HepG2 (cell line): ENCODE measurements around the gene ACSS2. TPM values are rescaled to one million over a fixed set of nuclear protein-coding genes. Genes with fewer than 3 reads are reported as not detected.
A peak's percentile ranks its signal among the peaks of the same experiment; 100 is the strongest.

ENCODE experiments used
- AKAP8 ChIP-seq: sonication (generic); formaldehyde crosslinking; IDR thresholded peaks from 2 replicates; pipeline ENCODE4 v1.5.1; 2020; ENCODE audit warnings: mild to moderate bottlenecking, missing genetic modification reagents
- CHCHD3 ChIP-seq: sonication (generic); formaldehyde crosslinking; IDR thresholded peaks from 2 replicates; pipeline ENCODE4 v1.8.0; 2022; ENCODE audit warnings: mild to moderate bottlenecking, missing genetic modification reagents, moderate library complexity
- CHD2 ChIP-seq: IDR thresholded peaks from 2 replicates; pipeline ENCODE4 v1.6.1; 2011; ENCODE audit warnings: low read depth, low read length, improper control_type of control experiment
- FOXK1 ChIP-seq: sonication (generic); formaldehyde crosslinking; IDR thresholded peaks from 2 replicates; pipeline ENCODE4 v1.4.0; 2020; ENCODE audit warnings: low read depth, missing genetic modification reagents, borderline replicate concordance
- HNRNPL ChIP-seq: fragments of 200-400 bp; formaldehyde crosslinking; IDR thresholded peaks from 2 replicates; pipeline ENCODE4 v1.6.1; 2017; ENCODE audit warnings: mild to moderate bottlenecking, low read depth, low read length
- MIXL1 ChIP-seq: IDR thresholded peaks from 2 replicates; pipeline ENCODE4 v1.6.1; 2016
- NAIF1 ChIP-seq: sonication (generic); formaldehyde crosslinking; IDR thresholded peaks from 2 replicates; pipeline ENCODE4 v1.5.0; 2020; ENCODE audit warnings: mild to moderate bottlenecking, missing genetic modification reagents, borderline replicate concordance
- PCBP1 ChIP-seq: fragments of 200-400 bp; formaldehyde crosslinking; IDR thresholded peaks from 2 replicates; pipeline ENCODE4 v1.6.1; 2017; ENCODE audit warnings: mild to moderate bottlenecking, low read depth, low read length, borderline replicate concordance
- PPARG ChIP-seq: conservative IDR thresholded peaks from 2 replicates; pipeline ENCODE4 v1.6.1; 2016; ENCODE audit warnings: missing biosample characterization, missing genetic modification reagents
- PRMT3 ChIP-seq: sonication (generic); formaldehyde crosslinking; IDR thresholded peaks from 2 replicates; pipeline ENCODE4 v1.8.1; 2022; ENCODE audit warnings: low read depth, mild to moderate bottlenecking, moderate library complexity, missing genetic modification reagents, borderline replicate concordance
- TCF7 ChIP-seq: sonication (generic); IDR thresholded peaks from 2 replicates; pipeline ENCODE4 v1.6.1; 2016; ENCODE audit warnings: antibody characterized with exemption, low read depth
- XRCC5 ChIP-seq: fragments of 200-400 bp; formaldehyde crosslinking; optimal IDR thresholded peaks from 2 replicates; pipeline ENCODE3; 2017; ENCODE audit warnings: mild to moderate bottlenecking, low read length
- ZBTB42 ChIP-seq: sonication (generic); formaldehyde crosslinking; IDR thresholded peaks from 2 replicates; pipeline ENCODE4 v1.5.0; 2020; ENCODE audit warnings: mild to moderate bottlenecking, missing genetic modification reagents
- ZMYM2 ChIP-seq: sonication (generic); formaldehyde crosslinking; IDR thresholded peaks from 2 replicates; pipeline ENCODE4 v1.8.0; 2022; ENCODE audit warnings: mild to moderate bottlenecking, missing genetic modification reagents
- ZNF234 ChIP-seq: sonication (generic); formaldehyde crosslinking; conservative IDR thresholded peaks from 2 replicates; pipeline ENCODE4 v1.5.1; 2020; ENCODE audit warnings: mild to moderate bottlenecking, missing genetic modification reagents
- ZNF446 ChIP-seq: sonication (generic); formaldehyde crosslinking; IDR thresholded peaks from 2 replicates; pipeline ENCODE4 v1.5.0; 2020; ENCODE audit warnings: mild to moderate bottlenecking, missing genetic modification reagents
- ZNF616 ChIP-seq: sonication (generic); formaldehyde crosslinking; IDR thresholded peaks from 2 replicates; pipeline ENCODE4 v1.5.0; 2020; ENCODE audit warnings: low read depth, mild to moderate bottlenecking, missing genetic modification reagents
- ZSCAN30 ChIP-seq: sonication (generic); formaldehyde crosslinking; IDR thresholded peaks from 2 replicates; pipeline ENCODE4 v1.5.0; 2020; ENCODE audit warnings: mild to moderate bottlenecking, missing genetic modification reagents
- polyA plus RNA-seq, 8 experiments: library from polyadenylated mRNA; depleted of rRNA in 3 of 8; stranded (reverse) in 7 of 8; unstranded in 1 of 8; fragments of >200 nt; fragmentation: Illumina TruSeq in 4 of 8; extraction: Trizol in 4 of 8; gene quantifications; 2 replicates each; pipeline versions ENCODE4 v1.2.1 to v1.2.3, GENCODE V29; 2011 to 2016; ENCODE audit warnings: low read depth in 4 of 8, missing spikeins in 1 of 8, mixed read lengths in 1 of 8; ENCODE audit not compliant: insufficient read depth in 1 of 8
- total RNA-seq, 5 experiments: library from RNA; depleted of rRNA; stranded (reverse); fragments of >200 nt; fragmentation: Illumina TruSeq; extraction: Trizol; gene quantifications; 2 replicates each; pipeline ENCODE4 v1.2.3, GENCODE V29; 2016; ENCODE audit warnings: low read depth in 1 of 5
- TF ChIP-seq, protein P1 (sequence below): sonication (generic); formaldehyde crosslinking; IDR thresholded peaks from 2 replicates; pipeline ENCODE4 v1.5.1; 2020; ENCODE audit warnings: mild to moderate bottlenecking, missing genetic modification reagents, borderline replicate concordance
- TF ChIP-seq, protein P2 (sequence below): sonication (generic); formaldehyde crosslinking; IDR thresholded peaks from 2 replicates; pipeline ENCODE4 v1.8.0; 2022; ENCODE audit warnings: mild to moderate bottlenecking, missing genetic modification reagents, moderate library complexity
- TF ChIP-seq, protein P3 (sequence below): sonication (generic); formaldehyde crosslinking; conservative IDR thresholded peaks from 2 replicates; pipeline ENCODE4 v1.8.0; 2022; ENCODE audit warnings: low read depth, missing genetic modification reagents
- TF ChIP-seq, protein P4 (sequence below): sonication (generic); formaldehyde crosslinking; IDR thresholded peaks from 2 replicates; pipeline ENCODE4 v1.4.0; 2020; ENCODE audit warnings: missing genetic modification reagents

ACSS2 gene
- total and polyA plus RNA-seq, 2 of the 13 experiments (the other 11 are each of a cell fraction or from before 2014, with no cell fraction given): 72.8 to 89.7 TPM

DNA sequence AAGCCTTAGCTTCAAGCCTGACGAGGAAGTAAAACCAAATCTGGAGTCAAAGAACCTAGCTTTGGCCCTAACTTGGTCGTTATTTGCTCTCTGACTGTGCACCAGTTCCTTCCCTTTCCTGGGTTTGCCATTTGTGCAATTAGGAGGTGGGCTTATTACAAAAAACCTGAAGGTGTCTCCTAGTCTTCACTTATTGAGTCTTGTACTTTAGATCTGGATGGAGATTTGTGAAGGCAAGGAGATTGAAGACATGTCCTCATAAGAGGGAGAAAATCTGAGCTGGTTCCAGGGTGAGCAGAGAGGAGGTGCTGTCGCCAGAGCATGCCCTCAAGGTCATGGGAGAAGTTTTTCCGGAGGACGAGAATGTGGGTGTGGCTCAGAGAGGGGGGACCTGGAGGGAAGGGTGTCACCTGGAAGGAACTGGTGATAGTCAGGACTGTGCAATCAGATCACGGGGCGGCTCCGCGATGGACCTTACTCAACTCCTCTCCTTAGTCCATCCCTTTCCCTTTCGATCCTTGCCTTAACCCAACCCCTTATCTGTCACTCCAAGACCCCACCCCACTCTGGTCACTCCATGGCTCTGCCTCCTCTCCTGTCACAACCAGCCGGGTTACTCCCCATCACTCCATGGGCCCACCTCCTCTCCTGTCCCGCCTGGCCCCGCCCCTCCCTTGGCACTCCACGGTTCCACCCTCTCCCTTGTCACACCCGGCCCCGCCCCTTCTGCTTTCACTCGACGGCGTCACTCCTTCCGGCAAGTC is 588 bp upstream of the ACSS2 start (continued):
- TF ChIP-seq ZMYM2: no peak
- no peak for TF ChIP-seq NAIF1
- TF ChIP-seq AKAP8: peak; percentile 39; the same call in 1 of the 2 replicates
- TF ChIP-seq MIXL1 (CRISPR knock-in tag): peak; percentile 76
- no peak for TF ChIP-seq ZBTB42 (CRISPR knock-in tag)
- no peak for TF ChIP-seq TCF7
- TF ChIP-seq PCBP1: no peak
- TF ChIP-seq PRMT3 (CRISPR knock-in tag): peak; percentile 31; the same call in 1 of the 2 replicates
- no peak for TF ChIP-seq CHD2
- TF ChIP-seq CHCHD3 (CRISPR knock-in tag): no peak
- TF ChIP-seq HNRNPL: no peak
- 0 out of 2 replicates have a peak, but pooled peaks have one; percentile 46 for TF ChIP-seq ZNF616 (CRISPR knock-in tag)
- TF ChIP-seq, protein P1, sequence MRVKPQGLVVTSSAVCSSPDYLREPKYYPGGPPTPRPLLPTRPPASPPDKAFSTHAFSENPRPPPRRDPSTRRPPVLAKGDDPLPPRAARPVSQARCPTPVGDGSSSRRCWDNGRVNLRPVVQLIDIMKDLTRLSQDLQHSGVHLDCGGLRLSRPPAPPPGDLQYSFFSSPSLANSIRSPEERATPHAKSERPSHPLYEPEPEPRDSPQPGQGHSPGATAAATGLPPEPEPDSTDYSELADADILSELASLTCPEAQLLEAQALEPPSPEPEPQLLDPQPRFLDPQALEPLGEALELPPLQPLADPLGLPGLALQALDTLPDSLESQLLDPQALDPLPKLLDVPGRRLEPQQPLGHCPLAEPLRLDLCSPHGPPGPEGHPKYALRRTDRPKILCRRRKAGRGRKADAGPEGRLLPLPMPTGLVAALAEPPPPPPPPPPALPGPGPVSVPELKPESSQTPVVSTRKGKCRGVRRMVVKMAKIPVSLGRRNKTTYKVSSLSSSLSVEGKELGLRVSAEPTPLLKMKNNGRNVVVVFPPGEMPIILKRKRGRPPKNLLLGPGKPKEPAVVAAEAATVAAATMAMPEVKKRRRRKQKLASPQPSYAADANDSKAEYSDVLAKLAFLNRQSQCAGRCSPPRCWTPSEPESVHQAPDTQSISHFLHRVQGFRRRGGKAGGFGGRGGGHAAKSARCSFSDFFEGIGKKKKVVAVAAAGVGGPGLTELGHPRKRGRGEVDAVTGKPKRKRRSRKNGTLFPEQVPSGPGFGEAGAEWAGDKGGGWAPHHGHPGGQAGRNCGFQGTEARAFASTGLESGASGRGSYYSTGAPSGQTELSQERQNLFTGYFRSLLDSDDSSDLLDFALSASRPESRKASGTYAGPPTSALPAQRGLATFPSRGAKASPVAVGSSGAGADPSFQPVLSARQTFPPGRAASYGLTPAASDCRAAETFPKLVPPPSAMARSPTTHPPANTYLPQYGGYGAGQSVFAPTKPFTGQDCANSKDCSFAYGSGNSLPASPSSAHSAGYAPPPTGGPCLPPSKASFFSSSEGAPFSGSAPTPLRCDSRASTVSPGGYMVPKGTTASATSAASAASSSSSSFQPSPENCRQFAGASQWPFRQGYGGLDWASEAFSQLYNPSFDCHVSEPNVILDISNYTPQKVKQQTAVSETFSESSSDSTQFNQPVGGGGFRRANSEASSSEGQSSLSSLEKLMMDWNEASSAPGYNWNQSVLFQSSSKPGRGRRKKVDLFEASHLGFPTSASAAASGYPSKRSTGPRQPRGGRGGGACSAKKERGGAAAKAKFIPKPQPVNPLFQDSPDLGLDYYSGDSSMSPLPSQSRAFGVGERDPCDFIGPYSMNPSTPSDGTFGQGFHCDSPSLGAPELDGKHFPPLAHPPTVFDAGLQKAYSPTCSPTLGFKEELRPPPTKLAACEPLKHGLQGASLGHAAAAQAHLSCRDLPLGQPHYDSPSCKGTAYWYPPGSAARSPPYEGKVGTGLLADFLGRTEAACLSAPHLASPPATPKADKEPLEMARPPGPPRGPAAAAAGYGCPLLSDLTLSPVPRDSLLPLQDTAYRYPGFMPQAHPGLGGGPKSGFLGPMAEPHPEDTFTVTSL (CRISPR knock-in tag): peak; percentile 54; the same call in 1 of the 2 replicates
- 0 out of 2 replicates have a peak, but pooled peaks have one; percentile 2 for TF ChIP-seq ZSCAN30
- no peak for TF ChIP-seq ZNF446
- TF ChIP-seq FOXK1 (CRISPR knock-in tag): no peak; the same call in 1 of the 2 replicates
- peak; percentile 46 for TF ChIP-seq XRCC5
- TF ChIP-seq, protein P2, sequence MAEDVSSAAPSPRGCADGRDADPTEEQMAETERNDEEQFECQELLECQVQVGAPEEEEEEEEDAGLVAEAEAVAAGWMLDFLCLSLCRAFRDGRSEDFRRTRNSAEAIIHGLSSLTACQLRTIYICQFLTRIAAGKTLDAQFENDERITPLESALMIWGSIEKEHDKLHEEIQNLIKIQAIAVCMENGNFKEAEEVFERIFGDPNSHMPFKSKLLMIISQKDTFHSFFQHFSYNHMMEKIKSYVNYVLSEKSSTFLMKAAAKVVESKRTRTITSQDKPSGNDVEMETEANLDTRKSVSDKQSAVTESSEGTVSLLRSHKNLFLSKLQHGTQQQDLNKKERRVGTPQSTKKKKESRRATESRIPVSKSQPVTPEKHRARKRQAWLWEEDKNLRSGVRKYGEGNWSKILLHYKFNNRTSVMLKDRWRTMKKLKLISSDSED (CRISPR knock-in tag): no peak
- no peak for TF ChIP-seq ZNF234
- peak; percentile 43; the same call in 1 of the 2 replicates for TF ChIP-seq PPARG (CRISPR knock-in tag)
- TF ChIP-seq, protein P3, sequence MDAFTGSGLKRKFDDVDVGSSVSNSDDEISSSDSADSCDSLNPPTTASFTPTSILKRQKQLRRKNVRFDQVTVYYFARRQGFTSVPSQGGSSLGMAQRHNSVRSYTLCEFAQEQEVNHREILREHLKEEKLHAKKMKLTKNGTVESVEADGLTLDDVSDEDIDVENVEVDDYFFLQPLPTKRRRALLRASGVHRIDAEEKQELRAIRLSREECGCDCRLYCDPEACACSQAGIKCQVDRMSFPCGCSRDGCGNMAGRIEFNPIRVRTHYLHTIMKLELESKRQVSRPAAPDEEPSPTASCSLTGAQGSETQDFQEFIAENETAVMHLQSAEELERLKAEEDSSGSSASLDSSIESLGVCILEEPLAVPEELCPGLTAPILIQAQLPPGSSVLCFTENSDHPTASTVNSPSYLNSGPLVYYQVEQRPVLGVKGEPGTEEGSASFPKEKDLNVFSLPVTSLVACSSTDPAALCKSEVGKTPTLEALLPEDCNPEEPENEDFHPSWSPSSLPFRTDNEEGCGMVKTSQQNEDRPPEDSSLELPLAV: no peak
- TF ChIP-seq, protein P4, sequence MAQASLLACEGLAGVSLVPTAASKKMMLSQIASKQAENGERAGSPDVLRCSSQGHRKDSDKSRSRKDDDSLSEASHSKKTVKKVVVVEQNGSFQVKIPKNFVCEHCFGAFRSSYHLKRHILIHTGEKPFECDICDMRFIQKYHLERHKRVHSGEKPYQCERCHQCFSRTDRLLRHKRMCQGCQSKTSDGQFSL (CRISPR knock-in tag): no peak
